Measurements from ENCODE around the gene SBSN.

Gene SBSN

GRCh38 chr19:35528218-35529038 is at the start of gene SBSN:
Gene SBSN, minus strand, starts transcription at chr19:35528311. Its CDS starts 30 bp downstream, at chr19:35528281.
- DNase-seq (ENCODE audit: extremely low spot score), result no peak
- POLR2A ChIA-PET, result no interaction called here
- CTCF ChIA-PET, result no interaction called here
- TF ChIP-seq ARNT (IDR thresholded peaks at IDR 0.05) (no peak), L3MBTL2 (conservative IDR thresholded peaks at IDR 0.05) (no peak), SUZ12 (IDR thresholded peaks at IDR 0.05) (no peak), BHLHE40 (IDR thresholded peaks at IDR 0.05; ENCODE audit: borderline replicate concordance) (no peak), HDGF (IDR thresholded peaks at IDR 0.05; ENCODE audit: borderline replicate concordance) (no peak), NFRKB (IDR thresholded peaks at IDR 0.05) (no peak), TARDBP (IDR thresholded peaks at IDR 0.05) (no peak), PKNOX1 (IDR thresholded peaks at IDR 0.05) (no peak), ZNF384 (IDR thresholded peaks at IDR 0.05) (no peak), FOXA1 (IDR thresholded peaks at IDR 0.05) (no peak), ELF4 (IDR thresholded peaks at IDR 0.05) (no peak), FOXM1 (IDR thresholded peaks at IDR 0.05; ENCODE audit: borderline replicate concordance) (no peak), CTBP1 (IDR thresholded peaks at IDR 0.05; ENCODE audit: borderline replicate concordance) (no peak)

DNA sequence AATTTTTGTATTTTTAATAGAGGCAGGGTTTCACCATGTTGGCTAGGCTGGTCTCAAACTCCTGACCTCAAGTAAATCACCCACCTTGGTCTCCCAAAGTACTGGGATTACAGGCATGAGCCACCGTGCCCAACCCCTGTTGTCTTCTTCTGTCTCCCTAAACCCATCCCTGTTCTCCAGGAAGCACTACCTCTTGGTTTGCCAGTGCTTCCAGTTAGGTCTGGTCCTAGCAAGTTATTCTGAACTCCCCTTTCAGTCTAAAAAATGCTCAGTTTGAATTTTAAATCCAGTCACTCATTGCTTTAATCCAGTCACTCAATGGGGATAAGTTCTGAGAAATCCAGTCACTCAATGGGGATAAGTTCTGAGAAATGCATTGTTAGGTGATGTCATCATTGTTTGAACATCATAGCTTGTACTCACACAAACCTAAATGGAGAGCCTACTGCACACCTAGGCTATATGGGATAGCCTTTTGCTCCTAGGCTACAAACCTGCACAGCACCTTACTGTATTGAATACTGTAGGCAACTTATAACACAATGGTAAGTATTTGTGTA is 43.4 kb upstream of the SBSN start:
- POLR2A ChIA-PET, result no interaction called here
- CTCF ChIA-PET, result no interaction called here
- TF ChIP-seq L3MBTL2 (conservative IDR thresholded peaks at IDR 0.05) (no peak), HDGF (IDR thresholded peaks at IDR 0.05; ENCODE audit: borderline replicate concordance) (no peak), ELF4 (IDR thresholded peaks at IDR 0.05) (no peak), ZNF384 (IDR thresholded peaks at IDR 0.05) (no peak)
- DNase-seq (ENCODE audit: extremely low spot score), result no peak

DNA sequence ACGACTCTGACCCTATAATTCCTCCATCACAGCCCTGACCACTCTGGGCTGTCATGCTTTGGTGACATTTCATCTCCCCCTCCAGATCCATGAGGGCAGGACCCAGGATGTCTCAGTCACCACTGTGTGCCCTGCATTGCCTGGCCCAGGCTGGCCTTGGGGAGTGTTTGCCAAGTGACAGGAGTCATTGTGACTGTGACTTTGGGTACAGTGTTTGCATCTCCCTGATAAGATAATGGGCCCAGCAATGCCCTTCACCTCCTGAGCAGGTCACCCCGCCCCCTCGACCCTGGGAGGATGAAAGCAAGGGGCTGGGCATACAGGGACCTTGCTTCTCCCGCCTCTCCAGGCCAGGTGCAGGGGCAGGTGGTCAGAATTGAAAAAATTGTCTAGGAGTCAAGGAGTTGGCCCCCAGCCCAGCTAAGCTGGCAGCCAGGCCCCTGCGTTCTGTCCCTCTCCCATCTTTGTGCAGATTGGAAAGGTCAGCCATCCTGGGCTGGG is 41.2 kb upstream of the SBSN start:
- ChIA-PET POLR2A (interaction anchor here (1.0 kb wide), 1 partner anchor 74 kb away, joined by 3 read pairs; no protein-coding TSS in a partner anchor), CTCF (no interaction called here)
- TF ChIP-seq L3MBTL2 (conservative IDR thresholded peaks at IDR 0.05), result no peak
- no peak for TF ChIP-seq SUZ12 (IDR thresholded peaks at IDR 0.05)
- no peak for TF ChIP-seq TARDBP (IDR thresholded peaks at IDR 0.05)
- TF ChIP-seq ELF4 (IDR thresholded peaks at IDR 0.05), result no peak
- no peak for TF ChIP-seq FOXM1 (IDR thresholded peaks at IDR 0.05; ENCODE audit: borderline replicate concordance)
- no peak for TF ChIP-seq ARNT (IDR thresholded peaks at IDR 0.05)
- TF ChIP-seq FOXK2 (IDR thresholded peaks at IDR 0.05), result no peak
- no peak for TF ChIP-seq NFRKB (IDR thresholded peaks at IDR 0.05)
- TF ChIP-seq BHLHE40 (IDR thresholded peaks at IDR 0.05; ENCODE audit: borderline replicate concordance), result no peak
- TF ChIP-seq PKNOX1 (IDR thresholded peaks at IDR 0.05), result no peak
- no peak for TF ChIP-seq FOXA1 (IDR thresholded peaks at IDR 0.05)
- TF ChIP-seq ZNF384 (IDR thresholded peaks at IDR 0.05), result no peak
- TF ChIP-seq LEF1 (IDR thresholded peaks at IDR 0.05; ENCODE audit: borderline replicate concordance), result no peak
- TF ChIP-seq HDGF (IDR thresholded peaks at IDR 0.05; ENCODE audit: borderline replicate concordance), result no peak
- DNase-seq (ENCODE audit: extremely low spot score), result no peak

GRCh38 chr19:35566738-35567137 is 38.6 kb upstream of the SBSN start:
- no peak for TF ChIP-seq FOXM1 (IDR thresholded peaks at IDR 0.05; ENCODE audit: borderline replicate concordance)
- TF ChIP-seq HDGF (IDR thresholded peaks at IDR 0.05; ENCODE audit: borderline replicate concordance), result no peak
- TF ChIP-seq ELF4 (IDR thresholded peaks at IDR 0.05), result no peak
- TF ChIP-seq NFRKB (IDR thresholded peaks at IDR 0.05), result no peak
- TF ChIP-seq FOXA1 (IDR thresholded peaks at IDR 0.05), result no peak
- TF ChIP-seq ZNF384 (IDR thresholded peaks at IDR 0.05), result no peak
- no peak for TF ChIP-seq L3MBTL2 (conservative IDR thresholded peaks at IDR 0.05)
- TF ChIP-seq PKNOX1 (IDR thresholded peaks at IDR 0.05), result no peak
- no peak for TF ChIP-seq ARNT (IDR thresholded peaks at IDR 0.05)
- ChIA-PET POLR2A (no interaction called here), CTCF (no interaction called here)
- no peak for DNase-seq (ENCODE audit: extremely low spot score)

DNA sequence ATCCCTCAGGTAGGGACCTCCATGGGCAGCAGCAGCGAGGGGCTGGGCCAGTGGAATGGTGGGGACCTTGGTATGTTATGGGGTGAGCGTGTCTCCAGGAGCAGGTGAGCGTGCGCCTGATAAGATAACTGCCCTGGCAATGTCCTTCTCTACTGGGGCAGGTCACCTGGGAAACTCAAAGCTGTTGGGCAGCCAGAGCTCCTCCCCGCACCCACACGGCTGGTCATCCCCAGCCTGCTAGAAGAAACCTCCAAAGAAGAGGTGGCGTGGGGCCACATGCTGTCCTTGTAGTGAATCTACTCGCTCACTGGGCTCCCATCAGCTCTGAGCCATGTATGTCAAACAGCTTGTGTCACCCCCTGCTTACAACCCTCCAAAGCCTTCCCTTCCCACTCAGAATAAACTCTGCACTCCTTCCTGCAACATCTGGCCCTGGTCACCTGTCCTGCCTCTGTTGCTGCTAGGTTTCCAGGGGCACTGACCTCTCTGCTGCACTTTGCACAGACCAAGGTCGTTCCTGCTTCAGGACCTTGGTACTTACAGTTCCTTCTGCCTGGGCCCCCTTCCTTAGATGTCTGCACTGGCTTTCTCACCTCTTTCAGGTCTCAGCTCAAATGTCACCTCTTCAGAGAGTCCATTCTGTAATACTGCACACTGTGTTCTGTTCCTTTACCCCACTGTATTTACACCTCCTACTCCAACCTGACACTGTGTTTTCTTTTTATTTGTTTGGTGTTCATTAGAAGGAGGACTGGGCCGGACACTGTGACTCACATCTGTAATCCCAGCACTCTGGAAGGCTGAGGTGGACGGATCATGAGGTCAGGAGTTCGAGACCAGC is 37.1 kb upstream of the SBSN start:
- ChIA-PET POLR2A (no interaction called here), CTCF (interaction anchor here (0.7 kb wide), 1 partner anchor 17 kb away, joined by 7 read pairs; no protein-coding TSS in a partner anchor)
- TF ChIP-seq ARNT (IDR thresholded peaks at IDR 0.05), result no peak
- TF ChIP-seq FOXK2 (IDR thresholded peaks at IDR 0.05), result no peak
- no peak for TF ChIP-seq SUZ12 (IDR thresholded peaks at IDR 0.05)
- DNase-seq (ENCODE audit: extremely low spot score), result no peak

All from HEK293T (cell line).